ENCODE results near the gene PTEN. TPM values are rescaled to one million over a fixed set of nuclear protein-coding genes. Genes with fewer than 3 reads are reported as not detected.

PTEN gene
- total RNA-seq, 2 experiments from 2014 or later = 79.8 to 86.0 TPM

DNA sequence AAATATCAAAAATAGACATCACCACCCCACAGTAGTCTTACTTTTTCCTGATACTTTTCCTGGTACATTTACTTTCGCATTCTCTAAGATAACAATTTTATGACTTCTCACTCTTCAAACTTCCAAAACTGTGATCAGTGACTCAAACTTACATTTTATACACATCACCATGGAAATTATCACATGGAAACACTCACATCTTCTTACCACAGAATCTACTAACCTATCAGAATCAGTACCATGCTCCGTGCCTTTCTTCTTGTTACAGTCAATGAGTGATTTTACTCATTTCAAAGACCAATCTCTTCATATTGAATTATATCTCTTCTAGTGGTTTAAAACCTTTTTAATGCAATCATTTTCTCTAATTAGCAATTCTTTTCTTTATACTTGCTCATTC, 120.3 kb downstream of the PTEN start:
- ATAC-seq (ENCODE audit: poor library complexity) = no peak
- Mint-ChIP-seq H3K9me3 (peaks cover 3% of the 10 kb centered on the region), H3K27me3 (no peaks in the 10 kb centered on the region), H3K4me1 (ENCODE audit: low read depth) (peaks cover 5% of the 10 kb centered on the region), H3K4me3 (no peak overlapping the region), H3K27ac (no peak overlapping the region), H3K36me3 (ENCODE audit: low read depth) (no peaks in the 10 kb centered on the region)
- Histone ChIP-seq H3K4me3 (ENCODE audit: low read length) (no peak overlapping the region), H3K9me3 (ENCODE audit: control insufficient read depth in 1 of 2, insufficient read depth in 1 of 2, low read length in 2 of 2) (no peaks in the 10 kb centered on the region), H3K27ac (ENCODE audit: low read depth in 1 of 2, low read length in 2 of 2) (no peak overlapping the region), H3K27me3 (ENCODE audit: control insufficient read depth in 1 of 2, insufficient read depth in 2 of 2, low read length in 2 of 2) (no peaks in the 10 kb centered on the region), H3K4me1 (ENCODE audit: insufficient read depth, low read length) (no peaks in the 10 kb centered on the region), H3K36me3 (ENCODE audit: insufficient read depth, low read length) (no peaks in the 10 kb centered on the region)
- CTCF ChIA-PET = no interaction called here
- POLR2A ChIA-PET = no interaction called here
- TF ChIP-seq, protein P1, sequence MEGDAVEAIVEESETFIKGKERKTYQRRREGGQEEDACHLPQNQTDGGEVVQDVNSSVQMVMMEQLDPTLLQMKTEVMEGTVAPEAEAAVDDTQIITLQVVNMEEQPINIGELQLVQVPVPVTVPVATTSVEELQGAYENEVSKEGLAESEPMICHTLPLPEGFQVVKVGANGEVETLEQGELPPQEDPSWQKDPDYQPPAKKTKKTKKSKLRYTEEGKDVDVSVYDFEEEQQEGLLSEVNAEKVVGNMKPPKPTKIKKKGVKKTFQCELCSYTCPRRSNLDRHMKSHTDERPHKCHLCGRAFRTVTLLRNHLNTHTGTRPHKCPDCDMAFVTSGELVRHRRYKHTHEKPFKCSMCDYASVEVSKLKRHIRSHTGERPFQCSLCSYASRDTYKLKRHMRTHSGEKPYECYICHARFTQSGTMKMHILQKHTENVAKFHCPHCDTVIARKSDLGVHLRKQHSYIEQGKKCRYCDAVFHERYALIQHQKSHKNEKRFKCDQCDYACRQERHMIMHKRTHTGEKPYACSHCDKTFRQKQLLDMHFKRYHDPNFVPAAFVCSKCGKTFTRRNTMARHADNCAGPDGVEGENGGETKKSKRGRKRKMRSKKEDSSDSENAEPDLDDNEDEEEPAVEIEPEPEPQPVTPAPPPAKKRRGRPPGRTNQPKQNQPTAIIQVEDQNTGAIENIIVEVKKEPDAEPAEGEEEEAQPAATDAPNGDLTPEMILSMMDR (IDR thresholded peaks at IDR 0.05) = no peak
- intact Hi-C loops (cut with DNase I, micrococcal nuclease) = no loop called here
- no peak for DNase-seq

DNA sequence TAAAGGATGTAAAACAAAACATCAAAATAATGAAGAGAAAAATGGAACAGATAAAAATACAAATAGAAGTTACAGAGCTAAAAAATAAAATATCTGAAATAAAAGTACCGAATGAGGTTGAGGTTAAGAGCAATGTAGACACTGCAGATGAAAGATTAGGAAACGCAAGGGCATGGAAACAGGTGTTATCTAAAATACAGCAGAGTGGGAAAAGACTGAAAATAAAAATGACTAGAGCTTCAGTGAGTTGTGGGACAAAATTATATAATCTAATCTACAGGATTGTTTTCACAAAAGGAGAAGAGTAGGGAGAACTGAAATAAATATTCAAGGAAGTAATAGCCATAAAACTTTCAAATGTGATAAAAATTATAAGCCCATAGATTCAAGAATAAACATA, 123.8 kb downstream of the PTEN start:
- no peak for DNase-seq
- POLR2A ChIA-PET = no interaction called here
- H3K4me3 Mint-ChIP-seq = no peak overlapping the region

DNA sequence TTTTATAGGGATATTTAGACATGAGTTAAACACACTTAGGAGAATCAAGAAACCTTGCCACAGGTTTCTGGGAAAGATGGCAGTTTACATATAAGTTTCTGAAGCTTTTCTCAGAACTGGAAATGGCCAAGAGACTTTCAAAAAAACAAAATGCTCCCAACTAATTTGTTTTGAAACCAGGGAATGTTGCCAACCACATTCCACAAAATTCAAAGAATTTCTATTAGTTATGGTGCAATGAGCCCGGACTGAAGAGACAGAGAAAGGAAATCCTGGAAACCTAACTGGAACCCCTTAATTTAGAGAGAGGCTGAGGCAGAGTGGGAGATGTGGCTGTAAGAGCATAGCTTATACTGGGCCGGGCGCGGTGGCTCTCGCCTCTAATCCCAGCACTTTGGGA, 128.5 kb downstream of the PTEN start:
- TF ChIP-seq, protein P1 (IDR thresholded peaks at IDR 0.05) = no peak
- ATAC-seq (ENCODE audit: poor library complexity) = no peak
- no peaks in the 10 kb centered on the region for H3K9me3 Mint-ChIP-seq
- H3K4me1 Mint-ChIP-seq (ENCODE audit: low read depth) = peaks cover 18% of the 10 kb centered on the region
- POLR2A ChIA-PET = no interaction called here
- Histone ChIP-seq H3K4me1 (ENCODE audit: insufficient read depth, low read length) (no peaks in the 10 kb centered on the region), H3K9me3 (ENCODE audit: control insufficient read depth in 1 of 2, insufficient read depth in 1 of 2, low read length in 2 of 2) (no peaks in the 10 kb centered on the region), H3K27me3 (ENCODE audit: control insufficient read depth in 1 of 2, insufficient read depth in 2 of 2, low read length in 2 of 2) (no peaks in the 10 kb centered on the region), H3K4me3 (ENCODE audit: low read length) (no peak overlapping the region), H3K27ac (ENCODE audit: low read depth in 1 of 2, low read length in 2 of 2) (no peak overlapping the region), H3K36me3 (ENCODE audit: insufficient read depth, low read length) (no peaks in the 10 kb centered on the region)
- CTCF ChIA-PET = no interaction called here
- H3K4me3 Mint-ChIP-seq = no peak overlapping the region
- DNase-seq = no peak
- H3K36me3 Mint-ChIP-seq (ENCODE audit: low read depth) = no peaks in the 10 kb centered on the region
- H3K27ac Mint-ChIP-seq = no peak overlapping the region
- H3K27me3 Mint-ChIP-seq = no peaks in the 10 kb centered on the region
- intact Hi-C loops (cut with DNase I, micrococcal nuclease) = no loop called here

More for the DNA sequence above, 123.8 kb downstream of the PTEN start:
- ATAC-seq (ENCODE audit: poor library complexity) = no peak
- H3K27ac ChIP-seq (ENCODE audit: low read depth in 1 of 2, low read length in 2 of 2) = no peak overlapping the region
- H3K27me3 ChIP-seq (ENCODE audit: control insufficient read depth in 1 of 2, insufficient read depth in 2 of 2, low read length in 2 of 2) = no peaks in the 10 kb centered on the region
- H3K9me3 ChIP-seq (ENCODE audit: control insufficient read depth in 1 of 2, insufficient read depth in 1 of 2, low read length in 2 of 2) = no peaks in the 10 kb centered on the region
- H3K4me3 ChIP-seq (ENCODE audit: low read length) = no peak overlapping the region
- Mint-ChIP-seq H3K36me3 (ENCODE audit: low read depth) (no peaks in the 10 kb centered on the region), H3K27me3 (no peaks in the 10 kb centered on the region), H3K27ac (no peak overlapping the region), H3K9me3 (peaks cover 3% of the 10 kb centered on the region), H3K4me1 (ENCODE audit: low read depth) (peaks cover 5% of the 10 kb centered on the region)
- CTCF ChIA-PET = no interaction called here
- H3K4me1 ChIP-seq (ENCODE audit: insufficient read depth, low read length) = no peaks in the 10 kb centered on the region
- intact Hi-C loops (cut with DNase I, micrococcal nuclease) = no loop called here
- H3K36me3 ChIP-seq (ENCODE audit: insufficient read depth, low read length) = no peaks in the 10 kb centered on the region
- TF ChIP-seq, protein P1 (IDR thresholded peaks at IDR 0.05) = no peak

Data from CD4-positive, alpha-beta T cell (primary cell).